Kidney glomerular epithelial cell (primary cell): ENCODE results near the gene ADSL.
"Not testable (repeated sequence)": the region's sequence is repeated elsewhere in the genome, so short reads cannot be mapped to it uniquely, and the experiment has no call there.

Experiments
- DNase-seq: peaks from one replicate; lab custom pipeline; 2025; lab: John Stamatoyannopoulos, UW

ADSL gene

GRCh38 chr22:40368836-40369235, 22.5 kb downstream of the ADSL start:
- DNase-seq: no peak

- DNase-seq: no peak
Measured at GRCh38 chr22:40374567-40374966, 28.3 kb downstream of the ADSL start.

DNA sequence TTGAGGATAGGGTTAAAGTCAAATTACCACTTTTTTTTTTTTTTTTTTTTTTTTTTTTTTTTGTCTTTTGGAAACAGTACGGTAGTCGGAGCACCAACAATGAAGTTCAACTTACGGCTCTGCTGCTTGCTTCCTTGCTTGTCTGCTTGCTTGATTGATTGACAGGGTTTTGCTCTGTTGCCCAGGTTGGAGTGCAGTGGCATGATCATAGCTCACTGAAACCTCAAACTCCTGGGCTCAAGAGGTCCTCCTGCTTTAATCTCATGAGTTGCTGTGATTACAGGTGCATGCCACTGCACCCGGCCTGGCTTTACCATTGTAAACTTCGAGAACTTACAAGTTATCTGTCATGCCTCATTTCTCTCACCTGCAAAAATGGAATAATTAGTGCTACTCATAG, 29.8 kb downstream of the ADSL start:
- DNase-seq: no peak

DNA sequence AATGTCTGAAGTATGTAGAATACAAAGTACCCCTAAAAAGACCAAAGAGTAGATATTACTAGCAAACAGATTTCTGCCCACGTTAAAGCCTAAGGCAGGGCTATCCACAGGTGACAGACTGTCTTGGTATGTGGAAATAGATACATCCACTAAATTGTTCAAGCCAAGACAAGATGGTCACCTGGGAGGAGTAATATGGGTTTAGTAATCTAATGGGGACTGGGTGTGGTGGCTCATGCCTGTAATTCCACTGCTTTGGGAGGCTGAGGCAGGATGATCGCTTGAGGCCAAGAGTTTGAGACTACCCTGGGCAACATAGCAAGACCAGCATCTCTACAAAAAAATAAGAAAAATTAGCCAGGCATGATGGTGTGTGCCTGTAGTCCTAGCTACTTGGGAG, 31.6 kb downstream of the ADSL start:
- DNase-seq: no peak

DNA sequence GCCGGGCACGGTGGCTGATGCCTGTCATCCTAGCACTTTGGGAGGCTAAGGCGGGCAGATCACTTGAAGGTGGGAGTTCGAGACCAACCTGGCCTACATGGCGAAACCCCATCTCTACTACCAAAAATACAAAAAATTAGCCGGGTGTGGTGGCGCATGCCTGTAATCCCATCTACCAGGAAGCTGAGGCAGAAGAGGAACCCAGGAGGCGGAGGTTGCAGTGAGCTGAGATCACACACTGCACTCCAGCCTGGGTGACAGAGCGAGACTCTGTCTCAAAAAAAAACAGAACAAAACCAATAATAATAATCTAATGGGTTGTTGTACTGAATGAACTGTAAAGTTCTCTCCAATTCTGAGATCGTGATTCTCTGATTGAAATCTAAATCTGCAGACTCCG, 32.1 kb downstream of the ADSL start:
- DNase-seq: not testable (repeated sequence)

- DNase-seq: no peak
Measured at GRCh38 chr22:40381461-40381860, 35.2 kb downstream of the ADSL start.

DNA sequence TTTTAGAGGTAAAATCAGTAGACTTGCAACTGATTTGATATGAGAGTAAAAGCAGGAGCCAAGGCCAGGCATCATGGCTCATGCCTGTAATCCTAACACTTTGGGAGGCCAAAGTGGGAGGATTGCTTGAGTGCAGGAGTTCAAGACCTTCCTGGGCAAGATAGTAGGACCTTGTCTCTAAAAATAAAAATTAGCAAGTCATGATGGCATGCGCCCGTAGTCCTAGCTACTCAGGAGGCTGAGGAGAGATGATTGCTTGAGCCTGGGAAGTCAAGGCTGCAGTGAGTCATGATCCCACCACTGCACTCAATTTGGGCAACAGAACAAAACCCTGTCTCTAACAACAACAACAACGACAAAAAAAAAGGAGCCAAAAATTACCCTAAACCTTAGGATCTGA, 37.6 kb downstream of the ADSL start:
- DNase-seq: no peak

- no peak for DNase-seq
Measured at GRCh38 chr22:40385036-40385782, 38.9 kb downstream of the ADSL start.

- DNase-seq: no peak
Measured at GRCh38 chr22:40387746-40388145, 41.4 kb downstream of the ADSL start.

DNA sequence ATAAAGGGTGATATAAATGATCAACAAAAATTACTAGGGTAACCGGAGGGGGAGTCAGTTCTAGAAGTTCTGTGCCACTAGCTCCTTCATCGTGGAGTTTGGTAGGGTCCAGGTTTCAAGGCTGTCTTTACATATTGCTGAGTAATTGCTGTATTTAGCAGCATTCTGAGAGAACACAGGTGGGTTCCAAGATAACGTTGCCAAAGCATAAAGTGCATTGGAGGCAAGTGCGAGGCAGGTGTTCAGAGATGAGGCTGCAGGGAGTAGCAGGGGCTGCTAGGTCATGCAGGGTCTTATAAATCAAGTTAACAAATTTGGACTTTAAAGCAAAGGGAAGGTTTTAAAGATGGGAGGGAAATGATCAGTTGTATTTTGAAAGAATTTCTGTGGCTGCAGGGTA, 41.9 kb downstream of the ADSL start:
- no peak for DNase-seq

DNA sequence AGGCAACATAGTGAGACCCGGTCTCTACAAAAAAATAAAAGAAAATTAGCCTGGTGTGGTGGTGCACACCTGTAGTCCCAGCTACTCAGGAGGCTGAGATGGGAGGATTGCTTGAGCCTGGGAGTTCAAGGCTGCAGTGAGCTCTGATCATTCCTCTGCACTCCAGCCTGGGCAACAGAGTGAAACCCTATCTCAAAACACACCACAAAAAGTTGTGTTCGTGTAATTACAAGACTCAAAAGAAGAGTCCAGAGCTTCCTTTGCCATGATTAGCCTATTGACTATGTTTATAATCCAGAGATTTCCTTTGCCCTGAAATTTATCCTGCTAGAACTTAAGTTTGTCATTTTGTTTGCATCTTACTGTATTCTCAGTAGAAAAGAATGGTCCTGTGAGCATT, 45.1 kb downstream of the ADSL start:
- no peak for DNase-seq

GRCh38 chr22:40392618-40393017, 46.3 kb downstream of the ADSL start:
- no peak for DNase-seq

DNA sequence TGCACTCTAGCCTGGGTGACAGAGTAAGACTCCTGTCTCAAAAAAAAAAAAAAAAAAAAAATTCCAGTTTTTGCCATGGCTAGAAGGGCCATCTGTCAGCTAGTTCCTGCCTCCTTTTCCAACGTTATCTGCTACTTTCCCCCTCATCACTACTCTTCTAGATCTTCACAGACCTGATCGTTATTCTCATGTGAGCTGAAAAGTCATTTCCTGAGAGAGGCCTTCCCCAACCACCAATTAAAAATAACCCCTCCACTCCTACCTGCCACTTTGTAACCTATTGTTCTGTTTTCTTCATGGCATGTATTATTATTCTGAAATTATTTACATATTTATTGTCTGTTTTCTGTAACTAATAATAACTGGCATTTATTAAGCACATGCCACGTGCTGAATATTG, 48.3 kb downstream of the ADSL start:
- no peak for DNase-seq

- DNase-seq: no peak
Measured at GRCh38 chr22:40395607-40396006, 49.3 kb downstream of the ADSL start.

- DNase-seq: no peak
Measured at GRCh38 chr22:40396882-40397281, 50.6 kb downstream of the ADSL start.

- no peak for DNase-seq
Measured at GRCh38 chr22:40397396-40397795, 51.1 kb downstream of the ADSL start.

GRCh38 chr22:40399621-40400020, 53.3 kb downstream of the ADSL start:
- DNase-seq: no peak

- no peak for DNase-seq
Measured at GRCh38 chr22:40400159-40400558, 53.9 kb downstream of the ADSL start.

DNA sequence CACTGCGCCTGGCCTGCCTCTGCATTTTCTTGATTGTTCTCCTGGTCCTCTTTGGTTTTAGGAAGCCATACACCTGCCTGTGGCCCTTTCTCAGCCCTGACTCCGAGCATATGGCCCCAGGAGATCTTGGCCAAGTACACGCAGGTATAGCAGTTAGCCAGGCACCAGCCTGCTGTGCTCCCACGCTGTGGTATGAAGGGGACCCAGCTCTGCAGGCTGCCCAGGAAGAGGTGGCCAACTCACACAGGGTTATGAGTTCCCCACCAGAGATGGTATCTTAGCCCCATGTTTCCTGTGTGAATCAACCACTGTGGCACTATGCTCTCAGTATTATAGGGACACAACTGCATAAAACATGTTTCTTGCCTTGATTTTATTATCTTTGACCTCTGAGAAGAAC, 55.2 kb downstream of the ADSL start:
- no peak for DNase-seq

- no peak for DNase-seq
Measured at GRCh38 chr22:40401981-40402406, 55.7 kb downstream of the ADSL start.

GRCh38 chr22:40403141-40403540, 56.8 kb downstream of the ADSL start:
- DNase-seq: no peak

GRCh38 chr22:40403651-40404050, 57.4 kb downstream of the ADSL start:
- DNase-seq: no peak

- DNase-seq: no peak
Measured at GRCh38 chr22:40404251-40405177, 58.2 kb downstream of the ADSL start.
